HG02610 (cell line): ENCODE results near the gene ZG16.
A peak's percentile ranks its signal among the peaks of the same experiment; 100 is the strongest.

Source experiments
- ATAC-seq: cut with Tn5 transposase; IDR thresholded peaks from one replicate; pipeline ENCODE4 v1.9.1; 2021; ENCODE audit warnings: mild to moderate bottlenecking, moderate library complexity; ENCODE audit not compliant: unreplicated experiment

Gene ZG16

DNA sequence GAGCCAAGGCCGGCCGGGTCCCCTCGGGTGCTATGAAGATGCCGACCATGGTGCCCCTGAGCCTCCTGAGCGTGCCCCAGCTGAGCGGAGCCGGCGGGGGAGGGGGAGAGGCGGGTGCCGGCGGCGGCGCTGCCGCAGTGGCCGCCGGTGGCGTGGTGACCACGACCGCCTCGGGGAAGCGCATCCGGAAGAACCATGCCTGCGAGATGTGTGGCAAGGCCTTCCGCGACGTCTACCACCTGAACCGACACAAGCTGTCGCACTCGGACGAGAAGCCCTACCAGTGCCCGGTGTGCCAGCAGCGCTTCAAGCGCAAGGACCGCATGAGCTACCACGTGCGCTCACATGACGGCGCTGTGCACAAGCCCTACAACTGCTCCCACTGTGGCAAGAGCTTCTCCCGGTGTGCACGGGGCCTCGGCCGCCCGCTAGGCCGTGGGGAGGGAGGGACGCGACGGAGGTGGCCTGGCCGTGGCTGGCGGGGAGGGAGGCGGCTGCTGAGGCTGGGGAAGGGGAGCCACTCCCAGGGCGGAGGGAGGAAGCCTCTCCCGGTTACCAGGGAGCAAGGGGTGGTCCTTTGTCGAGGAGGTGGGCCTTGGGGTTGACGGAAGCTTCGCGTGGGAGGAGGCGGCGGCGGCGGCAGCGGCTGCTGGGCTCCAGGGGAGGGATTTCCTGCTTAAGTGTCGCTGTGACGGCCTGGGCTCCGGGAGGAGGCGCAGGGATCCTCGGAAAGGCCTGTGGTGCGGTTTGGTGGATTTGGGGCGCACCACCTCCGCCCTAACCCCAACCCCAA is 29.6 kb downstream of the ZG16 start:
- ATAC-seq = no peak

DNA sequence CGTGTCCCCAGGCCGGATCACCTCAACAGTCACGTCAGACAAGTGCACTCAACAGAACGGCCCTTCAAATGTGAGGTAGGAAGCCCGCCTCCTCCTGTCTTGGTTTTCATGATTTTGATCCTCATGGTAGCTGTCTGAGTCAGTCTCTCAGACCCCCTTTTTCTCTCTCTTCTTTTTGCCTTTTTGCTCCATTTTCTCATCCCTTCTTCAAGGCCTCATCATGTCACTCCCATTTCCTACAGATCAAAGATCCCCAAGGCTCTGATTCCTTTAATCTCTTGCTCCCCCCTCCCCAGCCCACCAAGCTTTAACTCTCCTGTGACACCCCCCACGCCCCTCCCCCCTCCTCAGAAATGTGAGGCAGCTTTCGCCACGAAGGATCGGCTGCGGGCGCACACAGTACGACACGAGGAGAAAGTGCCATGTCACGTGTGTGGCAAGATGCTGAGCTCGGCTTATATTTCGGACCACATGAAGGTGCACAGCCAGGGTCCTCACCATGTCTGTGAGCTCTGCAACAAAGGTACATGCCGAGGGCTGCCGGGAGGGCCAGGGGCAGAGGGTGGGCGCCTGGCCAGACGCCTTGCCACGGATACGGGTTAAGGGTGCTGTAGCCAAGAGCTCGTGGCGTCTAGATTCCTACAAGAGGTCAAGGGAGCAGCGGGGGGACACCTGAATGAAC is 30.3 kb downstream of the ZG16 start:
- ATAC-seq = no peak

DNA sequence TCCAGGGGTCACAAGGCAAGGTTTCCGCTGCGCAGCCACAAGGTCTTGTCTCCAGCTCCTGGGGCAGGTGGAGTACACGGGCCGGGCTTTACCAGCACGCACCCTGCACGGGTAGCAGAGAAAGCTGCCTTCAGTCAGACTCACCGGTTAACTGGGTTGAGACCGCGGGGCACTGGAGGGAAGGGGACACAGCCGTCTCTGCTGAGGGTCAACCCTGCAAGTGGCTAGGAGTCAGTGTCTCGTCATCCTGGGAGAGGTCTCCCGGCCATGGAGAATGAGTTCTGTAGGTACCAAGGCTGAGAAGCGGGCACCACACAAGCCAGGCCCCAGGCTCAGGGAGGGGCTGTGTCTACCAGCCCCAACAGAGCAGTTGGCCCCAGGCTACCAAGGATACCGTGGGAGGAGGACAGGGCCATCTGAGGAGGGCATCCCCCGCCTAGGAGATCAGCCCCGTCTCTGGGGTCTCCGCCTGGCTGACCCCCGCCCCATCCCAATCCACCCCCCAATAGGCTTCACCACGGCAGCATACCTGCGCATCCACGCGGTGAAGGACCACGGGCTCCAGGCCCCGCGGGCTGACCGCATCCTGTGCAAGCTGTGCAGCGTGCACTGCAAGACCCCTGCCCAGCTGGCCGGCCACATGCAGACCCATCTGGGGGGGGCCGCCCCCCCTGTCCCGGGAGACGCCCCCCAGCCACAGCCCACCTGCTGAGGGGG is 31.1 kb downstream of the ZG16 start:
- ATAC-seq = no peak

DNA sequence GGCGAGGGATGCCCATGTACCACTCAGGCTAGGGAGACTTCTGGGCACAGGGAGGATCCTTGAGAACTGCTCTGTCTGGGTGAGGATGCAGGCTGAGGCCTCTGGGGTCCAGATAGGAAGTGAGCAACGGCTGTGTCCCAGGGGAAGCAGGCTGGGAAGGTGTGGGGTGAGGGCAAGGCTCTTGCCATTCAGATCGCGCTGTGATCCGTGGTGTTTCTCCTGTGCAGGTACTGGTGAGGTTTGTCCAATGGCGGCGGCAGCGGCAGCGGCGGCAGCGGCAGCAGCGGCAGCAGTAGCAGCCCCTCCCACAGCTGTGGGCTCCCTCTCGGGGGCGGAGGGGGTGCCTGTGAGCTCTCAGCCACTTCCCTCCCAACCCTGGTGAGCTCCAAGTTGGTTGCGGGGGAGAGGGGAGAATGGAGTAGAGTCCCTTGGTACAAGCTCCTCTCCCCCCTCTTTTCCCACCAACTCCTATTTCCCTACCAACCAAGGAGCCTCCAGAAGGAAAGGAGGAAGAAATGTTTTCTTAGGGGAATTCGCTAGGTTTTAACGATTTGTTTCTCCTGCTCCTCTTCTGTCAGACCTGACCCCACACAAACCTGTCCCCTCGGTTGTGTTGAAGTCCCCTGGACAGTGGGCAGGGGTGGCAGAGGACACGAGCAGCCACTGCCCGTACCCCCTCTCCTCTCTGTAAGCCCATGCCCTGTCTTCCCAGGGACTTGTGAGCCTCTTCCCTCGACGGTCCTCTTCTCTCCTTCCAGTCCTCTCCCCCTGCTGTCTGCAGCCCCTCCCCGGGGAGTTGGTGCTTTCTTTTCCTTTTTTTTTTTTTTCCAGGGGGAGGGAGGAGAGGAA is 32.0 kb downstream of the ZG16 start:
- ATAC-seq = no peak

DNA sequence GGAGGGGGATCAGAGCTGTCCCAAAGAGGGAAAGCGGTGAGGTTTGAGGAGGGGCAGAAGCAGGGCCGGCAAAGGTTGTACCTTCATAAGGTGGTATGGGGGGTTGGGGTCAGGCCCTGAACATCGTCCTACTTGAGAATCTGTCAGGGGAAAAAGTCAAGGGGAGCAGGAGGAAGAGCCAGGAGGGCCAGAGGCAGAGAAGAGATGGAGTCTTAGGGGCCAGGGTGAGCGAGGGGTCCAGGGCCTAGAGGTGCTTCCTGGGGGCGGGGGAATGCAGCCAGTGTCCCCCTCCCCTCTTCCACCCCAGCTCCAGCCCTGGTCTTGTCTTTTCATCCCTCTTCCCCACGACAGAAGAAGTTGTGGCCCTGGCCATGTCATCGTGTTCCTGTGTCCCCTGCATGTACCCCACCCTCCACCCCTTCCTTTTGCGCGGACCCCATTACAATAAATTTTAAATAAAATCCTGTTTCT is 32.7 kb downstream of the ZG16 start:
- ATAC-seq = no peak

DNA sequence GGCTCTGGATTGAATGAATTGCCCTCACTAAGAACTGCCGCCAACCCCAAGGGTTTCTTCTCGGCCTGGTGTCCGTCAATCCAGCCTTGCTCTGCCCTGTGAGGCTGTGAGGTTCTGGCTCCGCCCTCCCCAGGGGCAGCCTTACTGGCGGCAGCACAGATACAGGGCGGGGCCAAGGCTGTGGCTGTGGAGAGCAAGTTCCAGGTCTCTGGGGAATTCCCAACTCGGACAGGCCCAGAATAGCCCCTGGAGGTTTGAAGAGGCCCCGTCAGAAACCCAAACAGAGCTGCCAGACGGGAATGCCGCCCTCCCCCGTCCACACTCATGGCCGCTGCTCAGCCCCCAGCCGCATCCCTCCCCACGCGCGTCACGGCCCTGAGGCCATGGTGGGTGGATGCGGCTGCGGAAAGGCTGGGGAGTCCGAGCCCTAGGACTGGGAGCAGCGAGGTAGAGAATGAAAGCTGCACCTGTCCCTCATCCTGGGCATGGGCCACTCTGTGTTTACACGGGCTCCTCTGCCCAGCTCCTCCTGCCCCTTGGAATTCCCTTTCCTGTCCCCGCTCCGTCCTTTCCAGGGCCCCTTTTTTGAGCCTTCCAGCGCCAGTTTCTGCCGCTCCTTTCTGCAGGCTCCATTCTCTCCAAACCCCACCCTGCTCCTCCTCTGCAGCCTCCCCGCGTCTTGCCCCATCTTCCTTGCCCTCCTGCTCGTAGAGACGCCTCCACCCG is 33.3 kb downstream of the ZG16 start:
- ATAC-seq = peak; percentile 46

DNA sequence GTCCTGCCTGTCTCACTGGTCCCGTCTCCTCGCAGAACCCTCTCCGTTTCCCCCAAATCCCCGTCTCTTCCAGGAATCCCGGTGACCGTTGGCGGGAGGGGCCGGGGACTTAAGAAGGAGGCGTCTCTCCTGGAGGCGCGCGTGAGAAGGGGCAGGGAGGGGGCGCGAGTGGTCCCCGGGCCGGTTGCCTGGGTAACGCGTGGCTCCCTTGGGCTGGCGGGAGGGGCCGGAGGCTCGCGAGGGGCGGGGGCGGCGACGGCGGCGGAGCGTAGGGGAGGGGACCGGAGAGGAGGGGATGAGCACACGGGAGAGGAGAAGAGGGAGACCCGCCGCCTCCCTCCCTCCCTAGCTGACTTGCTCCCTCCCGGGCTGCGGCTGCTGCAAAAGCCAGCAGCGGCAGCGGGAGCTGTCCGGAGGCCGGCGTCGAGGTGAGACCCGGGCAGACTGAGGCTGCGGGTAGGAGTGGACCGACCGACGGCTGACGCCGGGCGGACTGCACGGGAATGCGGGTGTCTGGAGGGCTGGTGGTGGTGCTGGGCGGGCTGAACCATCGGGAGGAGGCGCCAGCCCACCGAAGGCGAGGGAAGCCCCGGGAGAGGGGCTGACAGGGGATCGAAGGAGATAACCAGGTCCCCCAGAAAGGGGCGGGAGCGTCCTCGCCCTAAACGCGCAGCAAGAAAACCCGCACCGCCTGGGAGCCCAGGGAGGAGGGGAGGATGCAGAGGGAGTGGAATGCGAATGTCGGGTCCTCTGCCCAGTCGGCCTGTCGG is 34.0 kb downstream of the ZG16 start, which contains the start of gene PRRT2:
TSS of gene PRRT2 (plus strand) at position 298 of the 770 bp plus-strand sequence. CDS start 862 bp downstream, outside the sequence.
- ATAC-seq = no peak

DNA sequence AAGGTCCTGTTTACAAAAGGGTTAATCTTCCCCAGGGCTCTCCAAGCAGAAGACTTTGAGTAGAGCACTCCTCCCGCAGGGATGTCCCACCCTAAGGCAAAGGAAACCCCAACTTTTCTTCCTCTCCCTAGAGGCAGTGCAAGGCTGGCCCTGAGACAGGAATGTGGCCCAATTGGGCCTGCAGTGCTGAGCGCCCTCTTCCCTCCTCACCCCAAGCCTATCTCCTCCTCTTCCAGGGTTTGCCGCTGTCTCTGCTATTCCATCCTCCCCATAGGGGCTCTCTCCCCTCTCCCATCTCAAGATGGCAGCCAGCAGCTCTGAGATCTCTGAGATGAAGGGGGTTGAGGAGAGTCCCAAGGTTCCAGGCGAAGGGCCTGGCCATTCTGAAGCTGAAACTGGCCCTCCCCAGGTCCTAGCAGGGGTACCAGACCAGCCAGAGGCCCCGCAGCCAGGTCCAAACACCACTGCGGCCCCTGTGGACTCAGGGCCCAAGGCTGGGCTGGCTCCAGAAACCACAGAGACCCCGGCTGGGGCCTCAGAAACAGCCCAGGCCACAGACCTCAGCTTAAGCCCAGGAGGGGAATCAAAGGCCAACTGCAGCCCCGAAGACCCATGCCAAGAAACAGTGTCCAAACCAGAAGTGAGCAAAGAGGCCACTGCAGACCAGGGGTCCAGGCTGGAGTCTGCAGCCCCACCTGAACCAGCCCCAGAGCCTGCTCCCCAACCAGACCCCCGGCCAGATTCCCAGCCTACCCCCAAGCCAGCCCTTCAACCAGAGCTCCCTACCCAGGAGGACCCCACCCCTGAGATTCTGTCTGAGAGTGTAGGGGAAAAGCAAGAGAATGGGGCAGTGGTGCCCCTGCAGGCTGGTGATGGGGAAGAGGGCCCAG is 34.9 kb downstream of the ZG16 start:
- ATAC-seq = no peak

DNA sequence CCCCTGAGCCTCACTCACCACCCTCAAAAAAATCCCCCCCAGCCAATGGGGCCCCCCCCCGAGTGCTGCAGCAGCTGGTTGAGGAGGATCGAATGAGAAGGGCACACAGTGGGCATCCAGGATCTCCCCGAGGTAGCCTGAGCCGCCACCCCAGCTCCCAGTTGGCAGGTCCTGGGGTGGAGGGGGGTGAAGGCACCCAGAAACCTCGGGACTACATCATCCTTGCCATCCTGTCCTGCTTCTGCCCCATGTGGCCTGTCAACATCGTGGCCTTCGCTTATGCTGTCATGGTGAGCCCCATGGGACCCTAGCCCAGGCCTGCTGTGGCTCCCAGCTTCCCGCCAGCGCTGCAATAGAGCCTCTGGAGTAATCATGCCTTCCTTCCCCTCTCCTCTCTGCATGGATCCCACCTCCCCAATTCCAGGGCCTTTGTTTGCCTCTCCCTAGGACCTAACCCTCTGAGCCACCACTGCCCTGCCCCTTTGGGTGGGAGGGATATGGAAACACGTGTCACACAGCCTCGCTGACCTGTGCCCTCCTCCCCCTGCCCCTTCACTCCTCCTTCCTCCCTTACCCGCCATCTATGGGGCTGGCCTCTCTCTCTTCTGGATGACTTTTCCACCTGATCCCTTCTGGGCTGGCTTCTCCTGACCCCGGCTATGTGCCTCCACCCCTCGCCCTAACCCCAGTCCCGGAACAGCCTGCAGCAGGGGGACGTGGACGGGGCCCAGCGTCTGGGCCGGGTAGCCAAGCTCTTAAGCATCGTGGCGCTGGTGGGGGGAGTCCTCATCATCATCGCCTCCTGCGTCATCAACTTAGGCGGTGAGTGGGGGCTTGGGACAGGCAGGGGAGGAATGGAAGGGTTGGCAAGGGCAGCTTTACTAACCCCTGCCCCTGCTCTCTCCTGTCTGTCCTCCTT is 35.8 kb downstream of the ZG16 start:
- no peak for ATAC-seq

DNA sequence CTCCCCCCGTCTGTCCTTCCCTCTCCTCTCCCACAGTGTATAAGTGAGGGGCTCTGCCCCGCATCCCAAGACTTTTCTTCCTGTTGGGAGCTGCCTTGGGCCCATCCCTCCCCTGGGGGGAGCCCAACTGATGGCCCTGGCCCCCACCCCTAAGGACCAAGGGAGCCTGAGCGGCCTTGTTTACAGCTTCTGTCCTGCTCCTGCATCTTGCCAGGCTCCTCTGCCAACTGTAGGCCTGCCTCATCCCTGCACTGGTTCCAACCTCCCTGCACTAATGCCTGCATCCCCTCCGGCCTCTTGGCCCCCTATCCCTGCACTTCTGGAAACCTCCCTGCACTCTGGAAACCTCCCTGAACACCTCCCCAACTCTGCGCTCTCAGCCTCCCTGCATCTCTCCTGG is 36.5 kb downstream of the ZG16 start:
- ATAC-seq = no peak

DNA sequence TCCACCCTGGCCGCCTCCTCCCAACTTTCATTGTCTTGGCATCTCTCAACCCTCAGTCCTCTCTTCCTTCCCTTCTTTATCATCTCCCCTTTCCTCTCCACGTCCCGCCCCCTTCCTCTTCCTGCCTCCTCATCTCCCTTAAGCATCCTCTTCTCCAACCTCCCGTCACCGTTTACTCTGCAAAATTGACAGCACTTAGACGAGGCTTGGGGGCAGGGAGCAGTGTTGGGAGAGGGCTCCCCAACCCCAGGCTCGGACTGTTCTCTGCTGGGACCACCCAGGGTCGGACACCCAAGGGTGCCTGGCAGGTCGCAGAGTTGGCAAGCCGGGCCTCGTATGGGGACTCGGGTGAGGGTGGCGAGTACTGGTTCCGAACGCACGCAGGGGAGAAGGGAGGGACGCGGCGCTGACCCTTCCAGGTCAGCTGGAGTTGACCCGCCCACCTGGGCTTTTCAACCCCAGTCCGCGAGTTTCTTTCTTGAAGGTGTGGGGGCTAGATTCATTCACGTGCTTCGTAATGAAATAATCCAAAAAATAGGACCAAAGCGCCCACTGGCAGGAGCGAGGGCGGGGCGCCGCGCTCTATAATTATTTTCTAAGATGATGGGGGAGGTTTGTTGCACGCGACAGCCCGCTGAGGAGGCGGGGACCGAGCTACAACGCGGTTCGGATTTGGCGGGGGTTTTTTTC is 37.1 kb downstream of the ZG16 start:
- no peak for ATAC-seq

DNA sequence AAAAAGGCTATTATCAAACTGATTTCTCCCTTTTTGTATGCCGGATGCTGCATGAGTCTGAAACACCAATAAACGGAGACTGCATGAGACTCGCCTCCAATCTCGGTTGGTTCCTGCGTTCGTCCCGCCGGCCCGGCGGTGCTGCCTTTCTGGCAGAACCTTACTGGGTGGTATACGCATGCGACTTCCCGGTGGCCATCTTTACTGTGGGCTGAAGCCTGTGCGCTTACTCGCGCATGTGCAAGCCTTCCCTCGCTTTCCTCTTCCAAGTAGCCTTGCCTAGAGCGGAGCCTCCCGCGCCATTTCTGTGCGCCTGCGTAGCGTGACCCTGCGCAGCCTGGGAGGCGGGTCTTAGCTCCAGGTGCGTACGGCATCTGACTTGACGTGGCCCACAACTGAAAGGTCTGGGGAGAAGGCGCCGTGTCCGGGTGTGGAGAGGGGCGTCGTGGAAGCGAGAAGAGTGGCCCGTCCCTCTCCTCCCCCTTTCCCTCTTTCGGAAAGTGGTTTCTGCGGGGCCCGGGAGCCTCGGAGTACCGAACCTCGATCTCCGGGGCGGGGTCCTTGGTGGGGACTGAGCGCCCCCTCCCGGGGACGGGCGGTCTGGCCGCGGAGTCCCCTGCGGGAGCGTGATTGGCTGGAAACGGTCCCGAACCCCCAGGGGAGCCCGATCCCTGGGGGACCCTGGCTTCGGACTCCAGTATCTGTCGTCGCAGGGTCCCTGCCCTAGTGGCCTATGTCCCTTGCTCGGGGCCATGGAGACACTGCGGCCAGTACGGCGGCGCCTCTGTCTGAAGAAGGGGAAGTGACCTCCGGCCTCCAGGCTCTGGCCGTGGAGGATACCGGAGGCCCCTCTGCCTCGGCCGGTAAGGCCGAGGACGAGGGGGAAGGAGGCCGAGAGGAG is 38.0 kb downstream of the ZG16 start, which contains the start of gene PAGR1:
TSS of gene PAGR1 (plus strand) at position 360 of the 901 bp plus-strand sequence. CDS start at position 734, 374 bp downstream.
- ATAC-seq = peak; percentile 44

DNA sequence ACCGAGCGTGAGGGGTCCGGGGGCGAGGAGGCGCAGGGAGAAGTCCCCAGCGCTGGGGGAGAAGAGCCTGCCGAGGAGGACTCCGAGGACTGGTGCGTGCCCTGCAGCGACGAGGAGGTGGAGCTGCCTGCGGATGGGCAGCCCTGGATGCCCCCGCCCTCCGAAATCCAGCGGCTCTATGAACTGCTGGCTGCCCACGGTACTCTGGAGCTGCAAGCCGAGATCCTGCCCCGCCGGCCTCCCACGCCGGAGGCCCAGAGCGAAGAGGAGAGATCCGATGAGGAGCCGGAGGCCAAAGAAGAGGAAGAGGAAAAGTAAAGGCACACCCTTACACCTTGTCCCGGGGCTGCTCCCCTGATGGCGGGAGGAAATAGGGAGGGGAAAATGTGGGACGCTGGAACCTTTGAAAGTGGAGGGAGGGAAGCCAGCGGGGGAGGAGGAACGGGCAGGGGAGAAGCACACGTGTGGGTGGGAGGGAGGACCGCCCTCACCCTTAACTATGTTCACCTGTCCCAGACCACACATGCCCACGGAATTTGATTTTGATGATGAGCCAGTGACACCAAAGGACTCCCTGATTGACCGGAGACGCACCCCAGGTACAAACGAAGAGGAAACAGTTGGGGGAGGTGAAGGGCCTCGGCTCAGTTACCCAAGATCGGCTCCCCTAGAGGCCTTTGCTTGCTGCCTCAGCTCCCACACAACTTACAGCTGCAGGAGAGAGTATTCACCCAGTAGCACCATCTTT is 38.8 kb downstream of the ZG16 start:
- peak; percentile 6 for ATAC-seq

DNA sequence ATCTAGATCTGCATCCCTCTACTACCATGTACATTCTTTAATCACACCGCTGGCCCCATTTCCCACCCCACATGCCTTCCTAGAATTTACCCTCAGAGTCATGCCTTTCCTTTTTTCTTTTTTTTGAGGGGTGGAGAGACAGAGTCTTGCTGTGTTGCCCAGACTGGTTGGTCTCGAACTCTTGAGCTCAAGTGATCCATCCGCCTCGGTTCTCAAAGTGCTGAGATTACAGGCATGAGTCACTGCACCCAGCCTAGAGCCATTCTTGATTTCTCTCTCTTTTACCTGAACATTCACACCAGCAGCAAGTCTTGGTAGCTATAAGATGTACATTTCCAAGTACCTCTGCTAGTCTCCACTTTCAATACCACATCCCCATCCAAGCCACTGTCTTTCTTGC is 40.0 kb downstream of the ZG16 start:
- no peak for ATAC-seq

DNA sequence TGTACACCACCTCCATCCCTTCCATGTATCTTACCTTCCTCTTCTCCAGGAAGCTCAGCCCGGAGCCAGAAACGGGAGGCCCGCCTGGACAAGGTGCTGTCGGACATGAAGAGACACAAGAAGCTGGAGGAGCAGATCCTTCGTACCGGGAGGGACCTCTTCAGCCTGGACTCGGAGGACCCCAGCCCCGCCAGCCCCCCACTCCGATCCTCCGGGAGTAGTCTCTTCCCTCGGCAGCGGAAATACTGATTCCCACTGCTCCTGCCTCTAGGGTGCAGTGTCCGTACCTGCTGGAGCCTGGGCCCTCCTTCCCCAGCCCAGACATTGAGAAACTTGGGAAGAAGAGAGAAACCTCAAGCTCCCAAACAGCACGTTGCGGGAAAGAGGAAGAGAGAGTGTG is 41.5 kb downstream of the ZG16 start:
- ATAC-seq = no peak
